GM19238 (cell line): ENCODE results near the gene SMCO1.
"Not testable (repeated sequence)": the region's sequence is repeated elsewhere in the genome, so short reads cannot be mapped to it uniquely, and the experiment has no call there.

Source experiments
- DNase-seq: peaks from one replicate; pipeline ENCODE4 v3.0.0; 2011; ENCODE audit warnings: low spot score; ENCODE audit not compliant: insufficient read length

Gene SMCO1, protein sequence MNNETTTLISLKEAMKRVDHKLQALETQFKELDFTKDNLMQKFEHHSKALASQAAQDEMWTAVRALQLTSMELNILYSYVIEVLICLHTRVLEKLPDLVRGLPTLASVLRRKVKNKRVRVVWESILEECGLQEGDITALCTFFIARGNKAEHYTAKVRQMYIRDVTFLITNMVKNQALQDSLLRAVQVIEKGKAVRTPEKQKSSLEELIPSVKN

DNA sequence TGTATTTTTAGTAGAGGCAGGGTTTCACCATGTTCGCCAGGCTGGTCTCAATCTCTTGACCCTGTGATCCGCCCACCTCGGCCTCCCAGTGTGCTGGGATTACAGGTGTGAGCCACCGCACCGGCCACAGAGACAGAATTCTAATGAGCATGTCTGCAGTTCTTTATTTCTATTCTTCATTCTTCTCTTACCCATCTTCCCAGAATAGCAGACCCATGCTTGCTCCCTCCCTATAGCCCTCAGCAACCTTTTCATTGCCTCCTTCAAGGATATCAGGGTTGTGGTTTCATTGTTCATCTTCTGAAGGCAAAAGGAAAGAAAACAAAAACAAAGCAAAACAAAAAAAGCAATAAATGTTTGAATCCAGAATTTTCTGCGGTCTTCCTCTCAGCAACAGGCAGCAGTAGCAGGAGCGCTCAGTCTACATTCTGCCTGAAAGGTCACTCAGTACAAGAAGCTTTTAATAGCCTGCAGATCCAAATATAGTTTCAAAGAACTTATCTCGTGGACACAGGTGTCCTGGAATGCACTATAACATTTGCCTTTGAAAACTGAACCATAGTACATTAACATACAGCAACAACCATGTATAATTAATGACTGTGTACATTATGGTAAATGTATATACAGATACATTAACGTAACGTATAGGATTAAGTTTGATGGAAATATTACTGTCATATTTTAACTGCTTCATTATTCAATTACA is at the start of gene SMCO1:
Gene SMCO1, minus strand, starts transcription at position 434 of the 709 bp plus-strand sequence. Its CDS starts 137 bp downstream, at position 297.
- DNase-seq = no peak

DNA sequence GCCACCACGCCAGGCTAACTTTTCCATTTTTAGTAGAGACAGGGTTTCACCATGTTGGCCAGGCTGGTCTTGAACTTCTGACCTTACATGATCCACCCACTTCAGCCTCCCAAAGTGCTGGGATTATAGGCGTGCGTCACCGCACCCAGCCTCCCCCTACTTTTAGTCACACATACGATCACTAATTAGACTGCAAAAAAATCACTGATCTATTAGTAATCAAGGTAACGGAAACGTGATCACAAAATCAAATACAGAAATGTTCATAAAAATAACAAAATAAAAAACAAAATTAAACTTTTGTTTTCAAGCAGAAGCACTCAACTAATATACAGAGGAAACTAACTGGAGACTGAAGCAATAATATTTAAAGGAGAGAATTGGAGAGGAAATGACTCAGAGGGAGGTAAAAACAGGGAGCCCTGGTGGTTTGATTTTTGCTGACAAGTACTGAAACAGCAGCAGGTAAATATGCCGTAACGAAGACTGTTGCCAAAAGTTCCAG is 48.6 kb upstream of the SMCO1 start:
- no peak for DNase-seq

DNA sequence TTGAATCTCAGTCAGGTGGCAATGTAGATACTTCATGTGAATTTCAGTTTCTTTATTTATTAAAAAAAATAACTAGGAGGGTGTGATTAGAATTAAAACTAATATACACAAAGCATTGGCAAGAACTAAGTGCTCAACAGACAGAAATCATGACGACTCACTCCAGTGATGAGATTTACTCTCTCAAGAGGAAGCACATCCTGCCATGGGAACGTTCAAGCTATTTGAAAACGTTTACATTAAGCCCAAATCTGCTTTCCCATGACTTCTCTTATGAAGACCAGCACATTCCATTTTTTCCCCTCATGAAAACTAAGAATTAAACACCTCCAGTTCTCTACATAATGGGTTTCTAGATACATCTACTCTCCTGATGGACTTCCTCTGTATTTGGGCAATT is 44.7 kb upstream of the SMCO1 start:
- no peak for DNase-seq

DNA sequence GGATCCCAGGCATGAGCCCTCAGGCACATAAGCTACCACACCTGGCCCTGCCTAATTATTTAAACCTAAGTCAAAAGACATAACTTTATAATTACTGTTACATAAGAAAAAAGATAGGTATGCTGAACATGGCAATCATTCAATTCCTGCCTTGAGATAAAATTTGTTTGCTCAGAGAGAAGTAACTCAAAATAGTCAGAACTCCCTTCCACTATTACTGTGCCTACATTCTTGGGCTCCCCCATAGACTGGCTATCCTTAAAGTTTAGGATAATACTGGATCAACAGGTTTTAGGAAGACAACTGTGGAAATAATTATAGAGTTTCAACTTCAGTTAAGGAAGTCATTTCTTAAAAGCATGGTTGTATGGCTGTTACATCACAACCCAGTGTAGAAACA is 43.3 kb upstream of the SMCO1 start:
- DNase-seq = no peak

DNA sequence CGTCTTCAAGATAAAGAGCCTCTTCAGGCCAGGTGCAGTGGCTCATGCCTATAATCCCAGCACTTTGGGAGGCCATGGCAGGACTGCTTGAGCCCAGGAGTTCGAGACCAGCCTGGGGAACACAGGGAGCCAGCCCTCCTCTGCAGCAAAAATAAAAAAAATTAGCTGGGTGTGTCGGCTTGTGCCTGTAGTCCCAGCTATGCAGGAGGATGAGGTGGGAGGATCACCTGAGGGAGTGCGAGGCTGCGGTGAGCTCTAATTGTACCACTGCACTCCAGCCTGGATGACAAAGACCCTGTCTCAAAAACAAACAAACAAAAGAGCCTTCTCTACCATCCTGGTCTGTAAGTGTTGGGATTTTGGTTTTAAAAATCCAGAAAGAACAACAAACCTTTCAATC is 42.1 kb upstream of the SMCO1 start:
- DNase-seq = no peak

DNA sequence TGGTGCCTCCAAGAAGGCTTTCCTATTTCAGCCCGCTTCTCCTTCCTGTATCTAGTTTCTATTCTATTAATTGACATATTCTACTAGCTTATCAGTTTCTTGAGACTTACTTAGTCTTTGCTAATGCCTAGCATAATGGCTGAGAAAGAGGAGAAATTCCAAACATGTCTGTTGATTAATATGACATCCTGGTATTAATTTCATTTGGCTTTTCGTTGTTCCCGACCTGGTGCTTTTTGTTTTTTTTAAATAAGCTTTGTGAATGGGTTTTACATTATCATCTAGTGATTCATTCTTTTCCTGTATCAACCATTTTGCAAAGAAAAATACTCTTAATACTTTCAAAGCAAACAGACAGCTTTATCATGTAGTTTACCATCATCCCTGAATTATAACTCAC is 40.1 kb upstream of the SMCO1 start:
- DNase-seq = no peak

DNA sequence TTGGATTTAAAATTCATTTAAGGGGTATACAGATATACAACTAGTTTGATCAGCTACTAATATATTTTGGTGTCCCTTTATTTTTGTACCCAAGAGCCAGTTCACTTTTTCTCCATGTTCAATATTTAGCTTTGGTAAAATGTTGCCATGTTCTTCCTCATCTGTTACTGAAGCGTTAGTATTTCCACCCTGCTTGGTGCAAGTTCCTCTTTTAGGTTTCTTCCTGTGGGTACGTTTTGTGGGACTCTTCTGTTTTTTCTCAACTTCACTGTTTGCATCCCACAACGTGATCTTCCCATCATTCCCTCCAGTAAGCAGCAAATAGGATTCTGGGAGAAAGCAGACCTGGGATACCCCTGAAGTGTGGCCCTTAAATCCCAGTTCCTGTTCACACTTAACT is 39.1 kb upstream of the SMCO1 start:
- no peak for DNase-seq

DNA sequence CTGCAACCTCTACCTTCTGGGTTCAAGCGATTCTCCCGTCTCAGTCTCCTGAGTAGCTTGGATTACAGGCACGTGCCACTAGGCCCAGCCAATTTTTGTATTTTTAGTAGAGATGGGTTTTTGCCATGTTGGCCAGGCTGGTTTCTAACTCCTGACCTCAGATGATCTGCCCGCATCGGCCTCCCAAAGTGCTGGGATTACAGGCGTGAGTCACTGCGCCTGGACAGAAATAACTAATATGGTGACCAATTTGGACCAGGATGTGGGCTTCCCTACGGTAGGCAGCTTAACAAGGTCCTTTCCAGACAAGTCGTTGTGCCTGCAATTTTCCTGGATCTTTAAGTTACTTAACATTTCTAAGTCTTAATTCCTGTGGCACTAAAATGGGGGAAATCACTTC is 38.4 kb upstream of the SMCO1 start:
- DNase-seq = no peak

DNA sequence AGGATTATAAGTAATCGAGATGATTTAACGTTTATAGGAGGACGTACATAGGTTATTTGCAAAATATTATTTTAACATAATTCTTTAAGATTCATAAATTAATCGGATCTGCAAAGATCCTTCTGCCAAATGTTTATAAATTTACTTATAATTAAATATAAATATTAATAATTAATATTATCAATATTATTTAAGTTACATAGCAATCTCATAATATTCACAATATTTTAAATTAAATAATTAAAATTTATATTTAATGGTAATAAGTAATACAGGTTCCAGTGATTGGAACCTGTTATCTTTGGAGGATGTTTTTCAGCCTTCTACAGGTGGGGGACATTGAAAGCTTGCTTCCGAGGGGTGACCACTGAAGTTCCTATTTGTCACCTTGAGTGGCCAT is 37.1 kb upstream of the SMCO1 start:
- no peak for DNase-seq

DNA sequence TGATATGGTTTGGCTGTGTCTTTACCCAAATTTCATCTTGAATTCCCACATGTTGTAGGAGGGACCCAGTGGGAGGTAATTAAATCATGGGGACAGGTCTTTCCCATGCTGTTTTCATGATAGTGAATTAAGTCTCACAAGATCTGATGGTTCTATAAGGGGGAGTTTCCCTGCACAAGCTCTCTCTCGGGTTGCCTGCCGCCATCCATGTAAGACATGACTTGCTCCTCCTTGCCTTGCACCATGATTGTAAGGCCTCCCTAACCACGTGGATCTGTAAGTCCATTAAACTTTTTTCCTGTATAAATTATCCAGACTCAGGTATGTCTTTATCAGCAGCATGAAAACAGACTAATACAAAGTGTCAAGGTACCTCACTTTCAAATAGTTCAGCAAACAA is 35.0 kb upstream of the SMCO1 start:
- not testable (repeated sequence) for DNase-seq

DNA sequence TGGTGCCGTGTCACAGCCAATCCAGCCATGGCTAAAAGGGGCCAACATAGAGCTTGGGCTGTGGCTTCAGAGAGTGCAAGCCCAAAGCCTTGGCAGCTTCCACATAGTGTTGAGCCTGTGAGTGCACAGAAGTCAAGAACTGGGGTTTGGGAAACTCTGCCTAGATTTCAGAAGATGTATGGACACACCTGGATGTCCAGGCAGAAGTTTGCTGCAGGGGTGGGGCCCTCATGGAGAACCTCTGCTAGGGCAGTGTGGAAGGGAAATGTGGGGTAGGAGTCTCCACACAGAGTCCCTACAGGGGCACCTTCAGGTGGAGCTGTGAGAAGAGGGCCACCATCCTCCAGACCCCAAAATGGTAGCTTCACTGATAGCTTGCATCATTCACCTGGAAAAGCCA is 34.2 kb upstream of the SMCO1 start:
- DNase-seq = not testable (repeated sequence)

DNA sequence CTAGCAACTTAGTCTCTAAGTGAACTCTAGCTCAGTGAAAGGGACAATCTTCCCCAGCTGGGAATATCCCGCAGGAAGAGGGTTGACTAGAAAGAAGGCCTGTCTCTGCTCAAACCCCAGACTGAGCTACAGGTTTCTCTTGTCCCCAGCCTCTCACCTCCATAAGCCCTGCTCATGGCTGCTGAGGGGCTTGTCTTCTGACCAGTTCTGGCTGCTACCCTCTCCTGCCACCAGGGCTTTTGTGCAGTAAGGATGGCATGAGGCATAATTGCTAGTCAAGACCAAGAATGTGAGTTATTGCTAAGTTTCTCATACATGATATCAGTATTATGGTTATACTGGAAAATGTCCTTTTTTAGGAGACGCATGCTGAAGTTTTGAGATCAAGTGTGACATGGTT is 31.9 kb upstream of the SMCO1 start:
- no peak for DNase-seq

DNA sequence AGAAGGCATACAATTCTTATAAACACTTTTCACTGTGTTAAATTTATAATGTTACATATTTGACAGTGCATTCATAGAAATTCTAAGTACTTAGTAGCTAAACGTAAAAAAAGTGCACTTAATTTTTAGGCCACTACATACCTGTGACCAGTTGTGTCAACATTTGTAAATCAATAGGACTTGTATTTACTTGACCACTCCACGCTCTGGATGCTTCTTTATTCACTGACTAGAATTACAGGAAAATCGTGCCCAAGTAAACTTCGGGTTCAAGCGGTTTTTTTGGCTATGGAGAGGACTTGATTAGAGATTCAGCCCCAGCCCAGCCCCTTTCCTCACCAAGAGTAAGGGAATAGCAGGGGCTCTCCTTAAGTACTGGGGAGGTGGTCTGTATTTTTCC is 31.4 kb upstream of the SMCO1 start:
- DNase-seq = no peak

DNA sequence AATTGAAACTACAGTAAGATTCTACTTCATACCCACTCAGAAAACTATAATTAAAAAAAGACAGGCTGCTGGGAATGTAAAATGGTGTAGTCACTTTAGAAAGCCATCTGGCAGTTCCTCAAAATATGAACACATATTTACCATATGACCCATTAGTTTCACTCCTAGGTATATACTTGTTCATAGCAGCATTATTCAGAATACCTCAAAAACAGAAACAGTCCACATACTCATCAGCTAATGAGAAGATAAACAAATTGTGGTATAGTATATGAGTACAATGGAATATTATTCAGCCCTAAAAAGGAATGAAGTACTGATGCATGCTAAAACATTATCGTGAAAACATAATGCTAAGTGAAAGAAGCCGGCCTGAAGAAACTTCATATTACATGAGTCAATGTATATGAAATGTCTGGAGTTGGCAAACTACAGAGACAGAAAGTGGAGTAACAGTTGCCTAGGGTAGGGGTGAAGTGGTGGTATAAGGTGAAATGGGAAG is 29.4 kb upstream of the SMCO1 start:
- DNase-seq = no peak

DNA sequence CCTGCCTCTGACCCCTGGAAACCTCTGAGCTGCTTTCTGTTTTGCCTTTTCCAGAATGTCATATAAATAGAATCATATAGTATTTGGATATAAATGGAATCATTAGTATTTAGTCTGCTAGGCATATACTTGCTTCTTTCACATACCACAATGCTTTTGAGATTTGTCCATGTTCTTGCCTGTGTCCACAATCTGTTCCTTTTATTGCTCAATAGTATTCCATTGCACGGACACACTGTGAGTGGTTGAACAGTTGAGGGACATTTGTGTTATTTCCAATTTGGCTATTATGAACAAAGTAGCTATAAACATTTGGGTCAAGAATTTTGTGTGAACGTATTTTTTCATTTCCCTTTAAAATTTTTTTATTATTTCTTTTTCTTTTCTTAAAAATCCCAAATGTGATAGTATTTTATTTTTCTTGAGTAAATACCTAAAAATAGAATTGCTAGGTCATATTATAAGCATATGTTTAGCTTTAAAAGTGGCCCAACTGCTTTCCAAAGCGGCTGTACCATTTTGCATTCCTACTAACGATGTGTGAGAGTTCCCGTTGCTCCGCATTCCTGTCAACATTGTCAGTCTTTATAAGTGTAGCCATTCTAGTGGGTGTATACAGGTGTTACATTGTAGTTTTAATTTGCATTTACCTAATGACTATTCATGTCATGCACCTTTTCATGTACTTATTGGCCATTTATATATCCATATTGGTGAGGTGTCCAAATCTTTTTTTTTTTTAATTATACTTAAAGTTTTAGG is 26.7 kb upstream of the SMCO1 start:
- DNase-seq = no peak

DNA sequence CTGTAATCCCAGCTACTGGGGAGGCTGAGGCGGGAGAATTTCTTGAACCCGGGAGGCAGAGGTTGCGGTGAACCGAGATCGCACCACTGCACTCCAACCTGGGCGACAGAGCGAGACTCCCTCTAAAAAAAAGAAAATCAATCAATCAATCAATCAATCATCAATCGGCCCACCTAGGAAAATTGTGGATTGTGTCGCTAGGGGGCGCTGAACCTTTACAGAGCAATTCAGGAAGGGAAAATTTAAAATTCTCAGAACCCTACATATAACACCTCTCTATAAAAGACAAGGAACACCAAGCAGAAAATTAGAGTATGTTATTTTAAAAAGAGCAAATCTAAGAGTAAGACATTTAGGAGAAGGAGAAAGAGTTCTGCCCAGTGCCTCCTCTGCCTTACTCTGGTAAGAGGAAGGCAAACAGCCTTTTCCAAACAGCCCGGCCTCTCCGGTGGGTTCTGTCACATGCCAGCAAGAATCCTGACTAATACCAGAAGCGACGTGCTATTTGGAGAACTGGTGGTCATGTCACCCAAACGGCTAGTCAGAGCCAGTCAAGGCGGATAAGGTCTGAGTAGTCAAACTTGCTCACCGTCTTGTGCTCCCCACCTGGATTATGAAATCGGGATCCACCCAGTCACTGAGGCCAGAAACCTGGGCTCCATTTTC is 22.3 kb upstream of the SMCO1 start:
- no peak for DNase-seq

DNA sequence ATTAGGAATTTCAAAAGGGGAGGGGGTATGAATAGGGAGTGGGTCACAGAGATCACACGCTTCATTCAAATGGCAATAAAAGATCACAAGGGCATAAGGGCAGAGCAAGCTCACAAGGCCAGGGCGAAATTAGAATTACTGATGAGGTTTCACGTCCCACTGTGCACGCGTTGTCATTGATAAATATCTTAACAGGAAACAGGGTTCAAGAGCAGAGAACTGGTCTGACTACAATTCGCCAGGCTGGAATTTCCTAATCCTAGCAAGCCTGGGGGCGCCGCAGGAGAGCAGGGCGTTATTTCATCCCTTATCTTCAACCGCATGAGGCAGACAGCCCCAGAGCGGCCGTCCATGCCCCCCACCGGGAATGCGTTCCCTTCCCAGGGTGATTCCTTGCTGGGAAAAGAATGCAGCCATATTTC is 18.1 kb upstream of the SMCO1 start:
- DNase-seq = no peak

DNA sequence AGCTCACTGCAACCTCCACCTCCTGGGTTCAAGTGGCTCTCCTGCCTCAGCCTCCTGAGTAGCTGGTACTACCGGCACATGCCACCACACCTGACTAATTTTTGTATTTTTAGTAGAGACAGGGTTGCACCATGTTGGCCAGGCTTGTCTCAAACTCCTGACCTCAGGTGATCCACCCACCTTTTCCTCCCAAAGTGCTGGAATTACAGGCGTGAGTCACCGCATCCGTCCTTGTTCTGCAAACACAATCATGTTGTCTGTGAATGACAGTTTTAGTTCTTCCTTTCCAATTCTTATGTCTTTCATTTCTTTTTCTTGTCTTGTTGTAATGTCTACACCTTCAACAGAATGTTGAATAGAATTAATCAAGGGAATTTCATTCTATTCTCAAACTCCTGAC is 16.3 kb upstream of the SMCO1 start:
- no peak for DNase-seq

DNA sequence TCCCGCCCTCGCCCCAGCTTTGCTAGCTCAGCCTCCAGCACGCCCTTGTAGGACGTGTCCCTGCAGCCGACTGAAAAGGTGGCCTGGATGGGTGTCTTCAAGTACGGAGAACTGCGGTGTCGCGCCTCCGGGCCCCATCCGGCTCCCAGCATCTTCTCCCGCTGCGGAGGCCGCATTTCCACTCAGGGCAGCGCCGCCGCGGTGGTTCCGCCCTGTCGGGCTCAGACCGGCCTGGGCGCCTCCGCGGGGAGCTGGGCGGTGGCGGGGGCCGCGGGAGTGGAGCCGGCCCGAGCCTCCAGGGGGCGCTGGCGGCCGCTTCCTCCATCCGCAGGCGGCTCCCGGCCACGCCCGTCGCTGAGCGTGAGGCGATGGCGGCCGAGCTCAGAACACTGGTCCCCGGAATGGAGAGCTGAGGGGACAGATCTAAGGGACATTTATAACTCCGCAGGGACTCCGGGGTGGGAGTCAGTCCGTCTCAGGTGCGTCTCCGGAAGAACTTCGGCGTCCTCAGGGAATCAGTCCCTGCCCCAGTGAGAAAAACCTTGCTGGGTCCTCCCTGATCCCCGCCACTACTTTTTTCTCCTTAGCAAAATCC is 13.6 kb upstream of the SMCO1 start:
- DNase-seq = peak; percentile 90

DNA sequence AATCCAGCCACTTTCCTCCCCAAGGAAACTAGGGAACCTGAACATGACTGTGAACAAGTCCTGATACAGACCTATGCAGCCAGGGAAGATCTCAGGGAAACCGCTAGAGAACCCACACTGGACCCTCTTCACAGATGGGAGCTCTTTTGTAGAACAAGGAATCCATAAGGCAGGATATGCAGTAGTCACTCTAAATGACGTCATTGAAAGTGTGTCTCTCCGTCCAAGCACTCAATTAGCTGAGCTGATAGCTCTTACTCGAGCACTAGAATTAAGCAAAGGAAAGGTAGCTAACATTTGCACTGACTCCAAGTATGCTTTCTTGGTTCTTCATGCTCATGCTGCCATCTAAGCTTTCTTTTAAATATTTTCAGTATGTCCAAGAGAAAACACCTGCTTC is 10.0 kb upstream of the SMCO1 start:
- DNase-seq = no peak

DNA sequence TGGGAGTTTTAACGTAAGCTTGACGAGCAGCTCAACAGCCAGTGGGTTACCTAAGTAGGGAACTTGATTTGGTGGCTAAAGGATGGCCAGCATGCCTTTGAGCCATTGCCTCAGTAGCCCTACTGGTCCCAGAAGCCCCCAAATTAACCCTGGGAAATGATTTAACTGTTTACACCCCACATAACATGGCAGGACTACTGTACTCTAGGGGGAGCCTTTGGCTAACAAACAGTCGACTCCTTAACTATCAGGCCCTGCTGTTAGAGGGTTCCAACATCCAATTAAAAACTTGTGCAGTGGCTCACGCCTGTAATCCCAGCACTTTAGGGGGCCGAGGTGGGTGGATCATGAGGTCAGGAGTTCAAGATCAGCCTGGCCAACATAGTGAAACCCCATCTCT is 9.4 kb upstream of the SMCO1 start:
- DNase-seq = no peak
